T-helper 2 cell treated with Interferon-gamma antibody and Interleukin-4, amounts not matched to agents 5 μg/mL and 100 μg/mL, for 36 hours (primary cell): Measurements from ENCODE around the gene APCDD1.

Experiments used
- DNase-seq: peaks from one replicate; pipeline ENCODE4 v3.0.0; 2021; ENCODE audit warnings: low spot score
- H3K27ac Mint-ChIP-seq: one replicate; pipeline ENCODE4 v1.8.0; 2021; ENCODE audit warnings: mild to moderate bottlenecking, mixed read lengths
- H3K27me3 Mint-ChIP-seq: one replicate; pipeline ENCODE4 v1.8.0; 2021; ENCODE audit warnings: low read depth, mixed read lengths
- H3K36me3 Mint-ChIP-seq: one replicate; pipeline ENCODE4 v1.8.0; 2021; ENCODE audit warnings: low read depth, mixed read lengths
- H3K4me1 Mint-ChIP-seq: one replicate; pipeline ENCODE4 v1.8.0; 2021; ENCODE audit warnings: low read depth, mixed read lengths
- H3K4me3 Mint-ChIP-seq: one replicate; pipeline ENCODE4 v1.8.0; 2022; ENCODE audit warnings: mild to moderate bottlenecking, moderate library complexity, mixed read lengths
- H3K9me3 Mint-ChIP-seq: one replicate; pipeline ENCODE4 v1.8.0; 2021; ENCODE audit warnings: mixed read lengths

The APCDD1 gene

GRCh38 chr18:10477863-10478260, 23.4 kb downstream of the APCDD1 start:
- Mint-ChIP-seq H3K36me3 (no peaks in the 10 kb centered on the region), H3K4me1 (no peaks in the 10 kb centered on the region), H3K9me3 (no peaks in the 10 kb centered on the region), H3K27ac (no peak overlapping the region), H3K4me3 (no peak overlapping the region), H3K27me3 (peaks cover 16% of the 10 kb centered on the region)
- no peak for DNase-seq

- DNase-seq: no peak
- Mint-ChIP-seq H3K27ac (no peak overlapping the region), H3K9me3 (no peaks in the 10 kb centered on the region), H3K27me3 (peaks cover 8% of the 10 kb centered on the region), H3K36me3 (no peaks in the 10 kb centered on the region), H3K4me3 (no peak overlapping the region), H3K4me1 (peaks cover 5% of the 10 kb centered on the region)
Observed at GRCh38 chr18:10481831-10482230, 27.4 kb downstream of the APCDD1 start.

- Mint-ChIP-seq H3K4me1 (peaks cover 5% of the 10 kb centered on the region), H3K4me3 (no peak overlapping the region), H3K27me3 (peaks cover 6% of the 10 kb centered on the region), H3K27ac (no peak overlapping the region), H3K9me3 (no peaks in the 10 kb centered on the region), H3K36me3 (no peaks in the 10 kb centered on the region)
- no peak for DNase-seq
Observed at GRCh38 chr18:10482363-10482984, 28.0 kb downstream of the APCDD1 start.

- Mint-ChIP-seq H3K27ac (no peak overlapping the region), H3K9me3 (no peaks in the 10 kb centered on the region)
Observed at GRCh38 chr18:10482985-10483949, 28.8 kb downstream of the APCDD1 start.

GRCh38 chr18:10485475-10485874, 31.0 kb downstream of the APCDD1 start:
- Mint-ChIP-seq H3K4me1 (peaks cover 7% of the 10 kb centered on the region), H3K27me3 (peaks cover 6% of the 10 kb centered on the region), H3K4me3 (no peak overlapping the region), H3K36me3 (no peaks in the 10 kb centered on the region), H3K27ac (no peak overlapping the region), H3K9me3 (no peaks in the 10 kb centered on the region)
- no peak for DNase-seq

More at GRCh38 chr18:10482985-10483949, 28.8 kb downstream of the APCDD1 start:
- H3K4me3 Mint-ChIP-seq: no peak overlapping the region
- DNase-seq: no peak
- H3K36me3 Mint-ChIP-seq: no peaks in the 10 kb centered on the region
- peaks cover 5% of the 10 kb centered on the region for H3K4me1 Mint-ChIP-seq
- H3K27me3 Mint-ChIP-seq: peaks cover 6% of the 10 kb centered on the region

GRCh38 chr18:10486362-10486761, 31.9 kb downstream of the APCDD1 start:
- Mint-ChIP-seq H3K4me1 (peaks cover 13% of the 10 kb centered on the region), H3K4me3 (no peak overlapping the region), H3K36me3 (no peaks in the 10 kb centered on the region), H3K27ac (no peak overlapping the region), H3K27me3 (peaks cover 3% of the 10 kb centered on the region), H3K9me3 (no peaks in the 10 kb centered on the region)
- DNase-seq: no peak

GRCh38 chr18:10487154-10487553, 32.7 kb downstream of the APCDD1 start:
- Mint-ChIP-seq H3K36me3 (no peaks in the 10 kb centered on the region), H3K27ac (no peak overlapping the region), H3K4me3 (no peak overlapping the region), H3K27me3 (peaks cover 2% of the 10 kb centered on the region), H3K9me3 (no peaks in the 10 kb centered on the region), H3K4me1 (peaks cover 13% of the 10 kb centered on the region)
- DNase-seq: no peak

GRCh38 chr18:10488017-10488416, 33.6 kb downstream of the APCDD1 start:
- Mint-ChIP-seq H3K9me3 (no peaks in the 10 kb centered on the region), H3K27me3 (peaks cover 2% of the 10 kb centered on the region), H3K4me3 (no peak overlapping the region), H3K27ac (no peak overlapping the region), H3K4me1 (peaks cover 13% of the 10 kb centered on the region), H3K36me3 (no peaks in the 10 kb centered on the region)
- no peak for DNase-seq

- Mint-ChIP-seq H3K4me3 (no peak overlapping the region), H3K27me3 (peaks cover 2% of the 10 kb centered on the region)
Observed at GRCh38 chr18:10490401-10491165, 36.1 kb downstream of the APCDD1 start.

GRCh38 chr18:10495936-10496335, 41.5 kb downstream of the APCDD1 start:
- no peaks in the 10 kb centered on the region for H3K9me3 Mint-ChIP-seq
- peaks cover 12% of the 10 kb centered on the region for H3K27me3 Mint-ChIP-seq
- DNase-seq: no peak
- H3K36me3 Mint-ChIP-seq: no peaks in the 10 kb centered on the region
- peaks cover 6% of the 10 kb centered on the region for H3K4me1 Mint-ChIP-seq
- H3K4me3 Mint-ChIP-seq: no peak overlapping the region
- H3K27ac Mint-ChIP-seq: no peak overlapping the region

More at GRCh38 chr18:10490401-10491165, 36.1 kb downstream of the APCDD1 start:
- H3K9me3 Mint-ChIP-seq: no peaks in the 10 kb centered on the region
- peaks cover 8% of the 10 kb centered on the region for H3K4me1 Mint-ChIP-seq
- peak; percentile 57 for DNase-seq
- no peaks in the 10 kb centered on the region for H3K36me3 Mint-ChIP-seq
- no peak overlapping the region for H3K27ac Mint-ChIP-seq

GRCh38 chr18:10497206-10497749, 42.8 kb downstream of the APCDD1 start:
- peaks cover 18% of the 10 kb centered on the region for H3K27me3 Mint-ChIP-seq
- H3K36me3 Mint-ChIP-seq: no peaks in the 10 kb centered on the region
- peaks cover 5% of the 10 kb centered on the region for H3K4me1 Mint-ChIP-seq
- DNase-seq: no peak
- no peaks in the 10 kb centered on the region for H3K9me3 Mint-ChIP-seq
- no peak overlapping the region for H3K4me3 Mint-ChIP-seq
- H3K27ac Mint-ChIP-seq: no peak overlapping the region

- Mint-ChIP-seq H3K27me3 (peaks cover 28% of the 10 kb centered on the region), H3K9me3 (no peaks in the 10 kb centered on the region), H3K4me1 (peaks cover 5% of the 10 kb centered on the region), H3K36me3 (no peaks in the 10 kb centered on the region), H3K4me3 (no peak overlapping the region), H3K27ac (no peak overlapping the region)
- peak; percentile 43 for DNase-seq
Observed at GRCh38 chr18:10499230-10499629, 44.8 kb downstream of the APCDD1 start.

GRCh38 chr18:10500038-10500437, 45.6 kb downstream of the APCDD1 start:
- no peak overlapping the region for H3K4me3 Mint-ChIP-seq
- H3K9me3 Mint-ChIP-seq: peaks cover 6% of the 10 kb centered on the region
- H3K27ac Mint-ChIP-seq: no peak overlapping the region

More at GRCh38 chr18:10500038-10500437, 45.6 kb downstream of the APCDD1 start:
- Mint-ChIP-seq H3K4me1 (peaks cover 5% of the 10 kb centered on the region), H3K36me3 (no peaks in the 10 kb centered on the region), H3K27me3 (peaks cover 28% of the 10 kb centered on the region)
- DNase-seq: no peak
